ENCODE data around the gene SPEG. TPM values are rescaled to one million over a fixed set of nuclear protein-coding genes. Genes with fewer than 3 reads are reported as not detected.

SPEG gene
- total RNA-seq, 1 experiment from 2014 or later: 23.3 TPM

GRCh38 chr2:219543596-219544358 is 109.1 kb downstream of the SPEG start, which contains the start of the genes CHPF and TMEM198:
Gene CHPF, minus strand, starts transcription at chr2:219543809. Its CDS starts 271 bp downstream, at chr2:219543538.
Gene TMEM198, plus strand, starts transcription at chr2:219544028. Its CDS starts 700 bp downstream, at chr2:219544728.
- Mint-ChIP-seq H3K4me3 (ENCODE audit: unreplicated experiment) (peak within 1 kb of the TSS; percentile 75), H3K36me3 (ENCODE audit: insufficient read depth, unreplicated experiment) (peaks cover 25% of the 10 kb centered on the region), H3K9me3 (ENCODE audit: unreplicated experiment) (no peaks in the 10 kb centered on the region), H3K27ac (ENCODE audit: low read depth, unreplicated experiment) (peak within 1 kb of the TSS; percentile 57), H3K27me3 (ENCODE audit: insufficient read depth, unreplicated experiment) (no peaks in the 10 kb centered on the region), H3K4me1 (ENCODE audit: insufficient read depth, unreplicated experiment) (peaks cover 12% of the 10 kb centered on the region)
- BruUV-seq (replicated peaks): no TSS peak
- intact Hi-C loops (cut with micrococcal nuclease): loop anchor here (1.0 kb wide), 1 partner anchor 142 kb away; no protein-coding TSS in a partner anchor
- peak; percentile 98 for DNase-seq (ENCODE audit: unreplicated experiment)
- TF ChIP-seq CTCF (IDR thresholded peaks at IDR 0.05; ENCODE audit: unreplicated experiment): no peak
- ChIA-PET POLR2A (interaction anchor here (0.6 to 4.2 kb wide), 25 partner anchors 9 to 367 kb away, joined by 3 to 55 read pairs (median 4); partner anchors contain the start of genes CNPPD1, DNAJB2, GMPPA and INHA), CTCF (interaction anchor here (0.6 to 4.9 kb wide), 8 partner anchors 13 to 146 kb away, joined by 3 to 39 read pairs (median 4); no protein-coding TSS in a partner anchor)

GRCh38 chr2:219544567-219544966 is 109.9 kb downstream of the SPEG start:
- no TSS peak for BruUV-seq (replicated peaks)
- intact Hi-C loops (cut with micrococcal nuclease): no loop called here
- no peak for TF ChIP-seq CTCF (IDR thresholded peaks at IDR 0.05; ENCODE audit: unreplicated experiment)
- POLR2A ChIA-PET: interaction anchor here (0.7 to 4.2 kb wide), 9 partner anchors 27 to 266 kb away, joined by 3 to 55 read pairs (median 5); partner anchors contain the start of genes DNAJB2, INHA, OBSL1 and STK11IP
- no peak overlapping the region for H3K27ac Mint-ChIP-seq (ENCODE audit: low read depth, unreplicated experiment)
- CTCF ChIA-PET: interaction anchor here (0.6 to 3.0 kb wide), 5 partner anchors 14 to 160 kb away, joined by 3 to 22 read pairs (median 4); no protein-coding TSS in a partner anchor
- no peaks in the 10 kb centered on the region for H3K27me3 Mint-ChIP-seq (ENCODE audit: insufficient read depth, unreplicated experiment)
- no peak for DNase-seq (ENCODE audit: unreplicated experiment)
- no peaks in the 10 kb centered on the region for H3K9me3 Mint-ChIP-seq (ENCODE audit: unreplicated experiment)
- peaks cover 18% of the 10 kb centered on the region for H3K36me3 Mint-ChIP-seq (ENCODE audit: insufficient read depth, unreplicated experiment)
- peak overlapping the region; percentile 75 for H3K4me3 Mint-ChIP-seq (ENCODE audit: unreplicated experiment)
- peaks cover 12% of the 10 kb centered on the region for H3K4me1 Mint-ChIP-seq (ENCODE audit: insufficient read depth, unreplicated experiment)

GRCh38 chr2:219545295-219545942 is 110.8 kb downstream of the SPEG start:
- no peak for TF ChIP-seq CTCF (IDR thresholded peaks at IDR 0.05; ENCODE audit: unreplicated experiment)
- Mint-ChIP-seq H3K4me3 (ENCODE audit: unreplicated experiment) (no peak overlapping the region), H3K4me1 (ENCODE audit: insufficient read depth, unreplicated experiment) (peaks cover 12% of the 10 kb centered on the region)

More at GRCh38 chr2:219545295-219545942, 110.8 kb downstream of the SPEG start:
- H3K27me3 Mint-ChIP-seq (ENCODE audit: insufficient read depth, unreplicated experiment): no peaks in the 10 kb centered on the region
- peaks cover 10% of the 10 kb centered on the region for H3K36me3 Mint-ChIP-seq (ENCODE audit: insufficient read depth, unreplicated experiment)
- H3K9me3 Mint-ChIP-seq (ENCODE audit: unreplicated experiment): no peaks in the 10 kb centered on the region
- no peak for DNase-seq (ENCODE audit: unreplicated experiment)
- ChIA-PET CTCF (interaction anchor here (0.7 to 3.0 kb wide), 4 partner anchors 14 to 159 kb away, joined by 3 to 22 read pairs (median 4); no protein-coding TSS in a partner anchor), POLR2A (interaction anchor here (0.7 to 4.2 kb wide), 3 partner anchors 48 to 144 kb away, joined by 3 to 55 read pairs (median 38); no protein-coding TSS in a partner anchor)
- no TSS peak for BruUV-seq (replicated peaks)
- H3K27ac Mint-ChIP-seq (ENCODE audit: low read depth, unreplicated experiment): no peak overlapping the region
- intact Hi-C loops (cut with micrococcal nuclease): no loop called here

Data from MCF 10A (cell line).